ENCODE results near the gene PUS1. TPM values are rescaled to one million over a fixed set of nuclear protein-coding genes. Genes with fewer than 3 reads are reported as not detected.

The PUS1 gene
- total RNA-seq, 1 experiment from 2014 or later, result 117 TPM

DNA sequence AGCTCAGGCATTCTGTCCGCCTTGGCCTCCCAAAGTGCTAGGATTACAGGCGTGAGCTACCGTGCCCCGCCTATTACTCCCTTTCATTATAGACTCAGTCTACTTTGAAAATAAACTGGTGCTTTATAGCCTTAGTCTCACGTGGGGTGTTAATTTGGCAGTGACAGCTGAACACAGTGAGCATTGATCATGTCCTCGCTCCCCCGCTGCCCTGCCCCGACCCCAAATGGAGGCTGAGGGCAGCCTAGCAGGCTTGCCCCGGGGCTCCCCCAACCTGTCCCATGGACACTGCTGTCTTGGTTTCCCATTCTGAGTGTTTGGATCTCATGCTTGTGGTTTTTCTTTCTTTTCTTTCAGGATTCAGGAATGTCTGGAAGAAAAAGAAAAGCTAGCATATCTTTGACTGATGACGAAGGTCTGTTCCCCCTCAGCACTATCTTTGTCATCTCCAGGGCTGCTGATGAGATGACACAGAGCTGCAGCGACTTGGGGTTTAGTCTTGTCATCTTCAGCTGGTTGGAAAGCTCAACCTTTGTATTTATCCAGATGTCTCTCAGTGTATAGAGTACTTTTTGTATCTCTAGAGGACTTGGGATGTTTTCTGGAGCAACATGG is 62.8 kb downstream of the PUS1 start:
- H4K5ac ChIP-seq (ENCODE audit: insufficient read length, low read depth, low read length), result no peak overlapping the region
- no CpG with 5 or more reads among the region's 11 CpGs for WGBS (ENCODE audit: extremely low coverage, insufficient read length, low lambda C conversion rate)
- H3K79me1 ChIP-seq (ENCODE audit: insufficient read depth, low read depth, low read length, poor library complexity, severe bottlenecking), result peaks cover 3% of the 10 kb centered on the region
- H3K4ac ChIP-seq (ENCODE audit: low read depth, low read length), result no peak overlapping the region
- no peak overlapping the region for H2BK5ac ChIP-seq (ENCODE audit: insufficient read length, low read length)
- no peak overlapping the region for H3K23ac ChIP-seq (ENCODE audit: insufficient read length, low read depth, low read length)
- no peak overlapping the region for H3K27ac ChIP-seq (ENCODE audit: insufficient read length, low read depth, low read length)
- H3K4me1 ChIP-seq (ENCODE audit: insufficient read depth, low read length), result peaks cover 8% of the 10 kb centered on the region; the same call in 1 of the 2 replicates
- H3K4me2 ChIP-seq (ENCODE audit: insufficient read depth, insufficient read length, low read length), result no peak overlapping the region
- no peak overlapping the region for H4K91ac ChIP-seq (ENCODE audit: insufficient read length, low read depth, low read length)
- no peak overlapping the region for H3T11ph ChIP-seq (ENCODE audit: low read length)
- no peak overlapping the region for H3K56ac ChIP-seq (ENCODE audit: insufficient read length, low read depth, low read length)
- H3K36me3 Mint-ChIP-seq (ENCODE audit: insufficient read depth in 1 of 3, low read depth in 3 of 3), result peaks cover 59 to 74% (median 64%) of the 10 kb centered on the region in 3 experiments
- no peaks in the 10 kb centered on the region for H3K9me3 ChIP-seq (ENCODE audit: control insufficient read depth, low read depth, low read length)
- no peak overlapping the region for H2BK20ac ChIP-seq (ENCODE audit: low read depth, low read length, poor library complexity, severe bottlenecking)
- H2AK5ac ChIP-seq (ENCODE audit: insufficient read length, low read length), result no peak overlapping the region
- H3K27ac Mint-ChIP-seq, result peak overlapping the region; percentile 26 to 99 (median 44); a peak in 5 of 7 replicates
- no peak overlapping the region for H2BK12ac ChIP-seq (ENCODE audit: insufficient read length, low read depth, low read length)
- H3K18ac ChIP-seq (ENCODE audit: insufficient read length, low read depth, low read length), result no peak overlapping the region
- H3K14ac ChIP-seq (ENCODE audit: insufficient read depth, low read length), result no peak overlapping the region
- peaks cover 47 to 56% of the 10 kb centered on the region in 2 experiments for H3K4me1 Mint-ChIP-seq
- H3K27me3 Mint-ChIP-seq (ENCODE audit: low read depth), result no peaks in the 10 kb centered on the region; the same call in 1 of the 2 replicates
- no peak overlapping the region for H3K9ac ChIP-seq (ENCODE audit: extremely low read depth, insufficient read length, low read length)
- no peaks in the 10 kb centered on the region for H3K9me3 Mint-ChIP-seq
- H3K27me3 ChIP-seq (ENCODE audit: insufficient read depth, low read length), result no peaks in the 10 kb centered on the region
- no peaks in the 10 kb centered on the region; the same call in 1 of the 2 replicates for H3K79me2 ChIP-seq (ENCODE audit: insufficient read depth, low read length)
- H2AFZ ChIP-seq (ENCODE audit: low read length), result no peak overlapping the region
- no peak overlapping the region for H2BK15ac ChIP-seq (ENCODE audit: low read depth, low read length)
- TF ChIP-seq, protein P1, sequence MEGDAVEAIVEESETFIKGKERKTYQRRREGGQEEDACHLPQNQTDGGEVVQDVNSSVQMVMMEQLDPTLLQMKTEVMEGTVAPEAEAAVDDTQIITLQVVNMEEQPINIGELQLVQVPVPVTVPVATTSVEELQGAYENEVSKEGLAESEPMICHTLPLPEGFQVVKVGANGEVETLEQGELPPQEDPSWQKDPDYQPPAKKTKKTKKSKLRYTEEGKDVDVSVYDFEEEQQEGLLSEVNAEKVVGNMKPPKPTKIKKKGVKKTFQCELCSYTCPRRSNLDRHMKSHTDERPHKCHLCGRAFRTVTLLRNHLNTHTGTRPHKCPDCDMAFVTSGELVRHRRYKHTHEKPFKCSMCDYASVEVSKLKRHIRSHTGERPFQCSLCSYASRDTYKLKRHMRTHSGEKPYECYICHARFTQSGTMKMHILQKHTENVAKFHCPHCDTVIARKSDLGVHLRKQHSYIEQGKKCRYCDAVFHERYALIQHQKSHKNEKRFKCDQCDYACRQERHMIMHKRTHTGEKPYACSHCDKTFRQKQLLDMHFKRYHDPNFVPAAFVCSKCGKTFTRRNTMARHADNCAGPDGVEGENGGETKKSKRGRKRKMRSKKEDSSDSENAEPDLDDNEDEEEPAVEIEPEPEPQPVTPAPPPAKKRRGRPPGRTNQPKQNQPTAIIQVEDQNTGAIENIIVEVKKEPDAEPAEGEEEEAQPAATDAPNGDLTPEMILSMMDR (conservative IDR thresholded peaks at IDR 0.05), result no peak
- no peak overlapping the region for H3K4me3 Mint-ChIP-seq
- no peak for DNase-seq
- no peak overlapping the region for H2BK120ac ChIP-seq (ENCODE audit: low read depth, low read length, poor library complexity, severe bottlenecking)
- no peaks in the 10 kb centered on the region for H3K23me2 ChIP-seq (ENCODE audit: insufficient read length, low read depth, low read length, poor library complexity, severe bottlenecking)
- no peaks in the 10 kb centered on the region for H4K20me1 ChIP-seq (ENCODE audit: control insufficient read depth, insufficient read depth, insufficient read length)
- no peak overlapping the region for H4K8ac ChIP-seq (replicated peaks; ENCODE audit: insufficient read length, low read depth, low read length)

Measured in H9 (cell line).